ENCODE measurements around the gene AHDC1. TPM values are rescaled to one million over a fixed set of nuclear protein-coding genes. Genes with fewer than 3 reads are reported as not detected.

AHDC1 gene
- total RNA-seq, 4 donors from 2014 or later = 26.4 to 39.9 (median 34.6) TPM

DNA sequence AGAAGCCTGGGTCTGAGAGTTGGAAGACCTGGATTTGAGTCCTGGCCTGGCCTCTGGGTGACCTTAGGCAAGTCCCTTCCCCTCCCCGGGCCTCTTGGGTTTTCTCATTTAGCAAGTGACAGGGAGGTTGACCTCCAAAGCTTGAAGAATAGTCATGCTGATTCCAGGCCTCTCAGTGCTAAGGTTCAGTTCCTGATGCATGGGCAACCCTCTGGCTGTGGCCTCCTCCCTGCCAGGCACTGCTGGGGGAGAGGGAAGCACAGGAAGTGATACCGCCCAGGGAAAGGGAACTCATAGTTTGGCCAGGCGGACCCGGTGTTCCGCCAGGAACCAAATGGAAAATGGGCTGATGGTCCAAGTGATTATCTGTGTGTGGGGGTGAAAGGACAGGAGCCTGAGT is 90.4 kb downstream of the AHDC1 start:
- DNase-seq (ENCODE audit: low spot score in 2 of 2) = no peak
- TF ChIP-seq POLR2A (IDR thresholded peaks at IDR 0.05) (no peak), EP300 (IDR thresholded peaks at IDR 0.05) (no peak)
- TF ChIP-seq, protein P1, sequence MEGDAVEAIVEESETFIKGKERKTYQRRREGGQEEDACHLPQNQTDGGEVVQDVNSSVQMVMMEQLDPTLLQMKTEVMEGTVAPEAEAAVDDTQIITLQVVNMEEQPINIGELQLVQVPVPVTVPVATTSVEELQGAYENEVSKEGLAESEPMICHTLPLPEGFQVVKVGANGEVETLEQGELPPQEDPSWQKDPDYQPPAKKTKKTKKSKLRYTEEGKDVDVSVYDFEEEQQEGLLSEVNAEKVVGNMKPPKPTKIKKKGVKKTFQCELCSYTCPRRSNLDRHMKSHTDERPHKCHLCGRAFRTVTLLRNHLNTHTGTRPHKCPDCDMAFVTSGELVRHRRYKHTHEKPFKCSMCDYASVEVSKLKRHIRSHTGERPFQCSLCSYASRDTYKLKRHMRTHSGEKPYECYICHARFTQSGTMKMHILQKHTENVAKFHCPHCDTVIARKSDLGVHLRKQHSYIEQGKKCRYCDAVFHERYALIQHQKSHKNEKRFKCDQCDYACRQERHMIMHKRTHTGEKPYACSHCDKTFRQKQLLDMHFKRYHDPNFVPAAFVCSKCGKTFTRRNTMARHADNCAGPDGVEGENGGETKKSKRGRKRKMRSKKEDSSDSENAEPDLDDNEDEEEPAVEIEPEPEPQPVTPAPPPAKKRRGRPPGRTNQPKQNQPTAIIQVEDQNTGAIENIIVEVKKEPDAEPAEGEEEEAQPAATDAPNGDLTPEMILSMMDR (IDR thresholded peaks at IDR 0.05) = no peak
- Histone ChIP-seq H3K9me3 (no peaks in the 10 kb centered on the region), H3K36me3 (no peaks in the 10 kb centered on the region), H3K4me1 (peaks cover 0 to 58% (median 11%) of the 10 kb centered on the region in 4 donors), H3K27ac (peak overlapping the region in 3 of 4 donors; percentile 55 to 72 (median 70)), H3K4me3 (no peak overlapping the region), H3K27me3 (no peaks in the 10 kb centered on the region)
- WGBS, 2 donors = 40 to 57% methylated on average over 5 of the region's 5 CpGs

DNA sequence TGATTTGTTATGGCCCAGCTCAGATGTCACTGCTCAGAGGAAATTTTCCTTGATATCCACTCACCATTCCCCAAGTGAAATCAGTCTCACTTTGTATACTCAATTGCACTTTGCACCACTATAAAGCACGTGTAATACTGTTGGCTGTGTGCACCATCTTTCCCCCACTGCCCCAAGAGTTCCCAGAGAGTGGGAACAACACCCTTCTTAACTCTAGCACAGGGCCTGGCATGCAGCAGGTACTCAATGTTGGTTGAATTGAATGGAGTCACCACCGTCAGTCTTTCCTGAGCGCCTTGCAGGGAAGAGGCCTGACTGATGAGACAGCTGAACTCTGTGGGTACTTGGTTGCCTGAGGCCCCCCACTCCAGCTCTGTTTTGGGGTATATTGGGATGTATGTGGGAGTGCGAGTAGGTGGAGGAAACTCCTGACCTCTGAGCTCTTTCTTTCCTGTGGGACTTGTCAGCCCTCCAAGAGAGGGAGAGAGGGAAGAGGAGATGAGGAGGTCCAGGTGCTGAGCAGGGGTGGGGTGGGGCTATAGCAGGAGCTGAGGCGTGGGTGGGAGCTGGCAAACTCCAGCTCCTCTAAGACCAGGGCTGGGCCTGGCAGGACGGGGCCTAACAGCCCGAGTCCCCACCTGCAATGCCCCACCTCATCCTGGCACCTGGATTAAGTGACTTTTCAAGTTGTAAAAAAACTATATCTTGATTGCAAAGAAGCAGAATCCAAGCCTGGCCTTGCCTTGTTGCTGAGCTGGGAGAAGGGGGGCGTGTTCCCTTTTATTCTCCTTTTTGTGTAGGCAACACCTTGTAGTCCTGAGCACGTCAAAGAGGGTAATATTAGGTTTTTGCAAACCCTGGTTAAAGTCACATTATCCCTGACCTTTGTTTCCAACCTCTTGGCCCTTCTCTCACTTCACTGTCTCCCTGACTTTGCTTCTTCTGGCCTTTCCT is 94.5 kb downstream of the AHDC1 start:
- Histone ChIP-seq H3K9me3 (no peaks in the 10 kb centered on the region), H3K27ac (peak overlapping the region in 2 of 4 donors; percentile 35 to 48), H3K4me3 (no peak overlapping the region), H3K27me3 (no peaks in the 10 kb centered on the region), H3K36me3 (no peaks in the 10 kb centered on the region), H3K4me1 (peaks cover 7 to 39% (median 18%) of the 10 kb centered on the region in 4 donors)
- 69 to 73% methylated on average over 9 of the region's 9 CpGs for WGBS, 2 donors
- TF ChIP-seq, protein P1 (IDR thresholded peaks at IDR 0.05) = no peak
- TF ChIP-seq POLR2A (IDR thresholded peaks at IDR 0.05) (no peak), EP300 (IDR thresholded peaks at IDR 0.05) (no peak)
- no peak for DNase-seq (ENCODE audit: low spot score in 2 of 2)

DNA sequence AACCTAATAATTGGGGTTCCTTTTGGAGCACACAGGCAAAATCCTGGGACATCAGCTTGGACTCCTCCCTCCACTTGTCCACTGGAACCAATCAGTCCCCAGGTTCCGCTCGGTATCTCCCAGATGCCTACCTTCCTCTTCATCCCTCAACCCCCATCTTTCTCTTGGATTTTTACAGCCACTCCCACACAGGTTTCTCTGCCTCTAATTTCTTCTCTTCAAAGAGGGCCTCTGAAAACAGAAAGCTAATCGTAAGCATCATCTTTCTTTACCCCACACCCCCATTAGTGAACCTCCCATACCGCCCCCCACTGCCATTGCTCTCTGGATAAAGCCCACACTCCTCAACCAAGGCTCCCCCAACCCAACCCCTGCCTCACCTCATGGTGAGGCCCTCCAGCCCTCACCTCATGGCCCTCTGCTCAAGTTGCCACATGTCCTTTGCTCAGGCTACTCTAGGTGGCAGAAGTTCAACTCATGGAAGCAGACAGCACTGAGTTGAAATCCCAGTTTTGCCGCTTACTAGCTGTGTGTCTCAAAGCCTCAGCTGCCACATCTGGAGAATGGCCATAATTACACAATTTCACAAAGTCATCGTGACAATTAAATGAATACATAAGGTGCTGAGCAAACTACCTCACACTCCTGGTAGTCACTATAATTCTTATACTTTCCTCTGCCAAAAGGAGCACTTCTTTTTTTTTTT is 95.8 kb downstream of the AHDC1 start:
- TF ChIP-seq, protein P1 (IDR thresholded peaks at IDR 0.05) = no peak
- TF ChIP-seq POLR2A (IDR thresholded peaks at IDR 0.05) = no peak
- no peak for TF ChIP-seq EP300 (IDR thresholded peaks at IDR 0.05)
- Histone ChIP-seq H3K27me3 (no peaks in the 10 kb centered on the region), H3K9me3 (no peaks in the 10 kb centered on the region), H3K36me3 (no peaks in the 10 kb centered on the region), H3K27ac (peak overlapping the region in 2 of 4 donors; percentile 39 to 48), H3K4me1 (peaks cover 7 to 39% (median 24%) of the 10 kb centered on the region in 4 donors), H3K4me3 (no peak overlapping the region)
- WGBS, 2 donors = 80 to 81% methylated on average over 6 of the region's 6 CpGs
- no peak for DNase-seq (ENCODE audit: low spot score in 2 of 2)

DNA sequence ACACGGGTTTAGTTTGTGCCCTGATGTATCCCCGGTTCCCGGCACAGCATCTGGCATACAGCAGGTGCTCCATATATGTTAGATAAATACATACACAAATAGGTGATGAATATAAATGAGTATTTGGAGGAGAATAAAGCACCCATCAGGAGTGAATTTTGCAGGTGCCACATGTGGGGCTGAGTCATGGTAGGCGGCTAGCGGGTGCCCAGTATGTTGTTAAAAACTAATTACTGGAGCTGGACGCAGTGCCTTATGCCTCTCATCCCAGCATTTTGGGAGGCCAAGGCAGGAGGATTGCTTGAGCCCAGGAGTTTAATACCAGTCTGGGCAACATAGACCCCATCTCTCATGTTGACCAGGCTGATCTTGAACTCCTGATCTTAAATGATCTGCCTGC is 97.2 kb downstream of the AHDC1 start:
- 92 to 93% methylated on average over 6 of the region's 6 CpGs for WGBS, 2 donors
- no peak for DNase-seq (ENCODE audit: low spot score in 2 of 2)
- Histone ChIP-seq H3K4me1 (peaks cover 7 to 47% (median 25%) of the 10 kb centered on the region in 4 donors), H3K4me3 (no peak overlapping the region), H3K36me3 (no peaks in the 10 kb centered on the region), H3K9me3 (no peaks in the 10 kb centered on the region), H3K27me3 (no peaks in the 10 kb centered on the region), H3K27ac (no peak overlapping the region)
- no peak for TF ChIP-seq EP300 (IDR thresholded peaks at IDR 0.05)
- TF ChIP-seq, protein P1 (IDR thresholded peaks at IDR 0.05) = no peak

- peak overlapping the region; percentile 64 to 93 (median 88) for H3K27ac ChIP-seq
- 25 to 36% methylated on average over 5 of the region's 5 CpGs for WGBS, 2 donors
- no peak for DNase-seq (ENCODE audit: low spot score in 2 of 2)
Measured at GRCh38 chr1:27505420-27505680, 98.6 kb downstream of the AHDC1 start.

More at GRCh38 chr1:27505420-27505680, 98.6 kb downstream of the AHDC1 start:
- peaks cover 7 to 47% (median 25%) of the 10 kb centered on the region in 4 donors for H3K4me1 ChIP-seq
- H3K4me3 ChIP-seq = no peak overlapping the region
- H3K27me3 ChIP-seq = no peaks in the 10 kb centered on the region
- no peak for TF ChIP-seq POLR2A (IDR thresholded peaks at IDR 0.05)
- TF ChIP-seq, protein P1 (IDR thresholded peaks at IDR 0.05) = peak in 1 of 5 experiments; percentile 0
- no peak for TF ChIP-seq EP300 (IDR thresholded peaks at IDR 0.05)
- H3K9me3 ChIP-seq = no peaks in the 10 kb centered on the region
- H3K36me3 ChIP-seq = no peaks in the 10 kb centered on the region
